GM18867 (cell line): ENCODE results near the gene MARCHF2.

Source experiments
- ATAC-seq: cut with Tn5 transposase; IDR thresholded peaks from one replicate; pipeline ENCODE4 v1.9.1; 2021; ENCODE audit warnings: mild to moderate bottlenecking, moderate library complexity; ENCODE audit not compliant: unreplicated experiment

Gene MARCHF2

DNA sequence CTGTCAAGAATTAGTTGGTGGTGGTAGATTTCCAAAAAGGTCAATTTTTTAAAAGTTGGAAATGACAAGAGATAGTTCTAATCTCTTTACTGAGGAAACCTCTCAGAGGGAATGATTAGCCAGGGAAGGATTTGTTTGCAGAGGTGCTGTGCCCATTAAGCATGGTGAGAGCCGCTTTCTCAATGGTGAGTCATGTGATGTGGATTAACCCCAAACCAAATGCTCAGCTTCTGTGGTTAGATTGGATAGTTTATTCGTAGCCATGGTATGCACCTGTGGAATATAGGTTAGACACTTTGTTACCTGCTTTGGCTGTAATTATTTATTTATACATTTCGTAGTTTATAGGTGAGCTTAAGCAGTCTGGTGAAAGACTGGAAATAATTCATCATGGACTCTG is 38.8 kb downstream of the MARCHF2 start:
- no peak for ATAC-seq

DNA sequence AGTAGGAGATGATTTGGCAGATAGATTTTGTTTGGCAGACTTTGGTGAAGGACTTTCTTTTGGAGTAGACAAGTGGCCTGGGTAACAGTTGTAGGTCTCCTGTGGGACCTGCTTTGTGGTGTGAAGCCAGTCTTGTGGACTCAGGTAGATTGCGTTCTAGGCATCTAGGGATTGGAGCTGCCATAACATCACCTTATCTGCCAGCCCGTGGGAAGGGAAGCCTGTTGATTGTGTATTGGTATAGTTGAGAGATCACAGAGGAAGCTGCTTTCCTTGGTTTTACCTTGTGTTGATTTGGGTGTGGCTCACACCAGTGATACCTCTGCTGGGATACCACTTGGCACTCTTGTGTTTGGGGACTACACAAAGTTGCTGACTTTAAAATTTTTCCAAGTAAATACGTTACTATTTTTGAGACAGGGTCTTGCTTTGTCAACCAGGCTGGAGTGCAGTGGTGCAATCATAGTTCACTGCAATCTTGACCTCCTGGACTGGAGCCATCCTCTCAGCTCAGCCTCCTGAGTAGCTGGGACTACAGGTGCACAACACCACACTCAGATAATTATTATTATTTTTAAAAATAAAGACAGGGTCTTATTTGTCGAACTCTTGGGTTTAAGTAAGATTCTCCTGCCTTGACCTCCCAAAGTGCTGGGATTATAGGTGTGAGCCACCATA is 39.5 kb downstream of the MARCHF2 start:
- ATAC-seq, result no peak

DNA sequence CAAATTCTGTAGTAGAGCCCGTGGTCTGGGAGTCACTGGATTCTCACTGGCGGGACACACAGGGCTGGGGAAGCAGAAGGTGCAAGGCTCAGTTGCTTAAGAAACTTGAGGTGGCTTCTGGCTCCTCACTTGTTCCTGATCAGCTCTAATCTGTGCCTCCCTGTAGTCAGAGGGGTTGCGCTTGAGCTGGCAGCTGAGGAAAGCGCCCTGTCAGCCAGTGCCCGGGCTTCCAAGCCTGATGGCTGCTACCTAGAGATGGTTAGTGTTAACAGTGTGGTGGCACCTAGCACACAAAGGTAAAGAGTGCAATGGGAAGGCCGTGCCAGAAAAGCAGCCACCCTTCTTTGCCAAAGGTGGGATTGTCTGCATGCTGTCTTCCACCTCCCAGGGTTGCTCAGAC is 40.5 kb downstream of the MARCHF2 start:
- no peak for ATAC-seq

DNA sequence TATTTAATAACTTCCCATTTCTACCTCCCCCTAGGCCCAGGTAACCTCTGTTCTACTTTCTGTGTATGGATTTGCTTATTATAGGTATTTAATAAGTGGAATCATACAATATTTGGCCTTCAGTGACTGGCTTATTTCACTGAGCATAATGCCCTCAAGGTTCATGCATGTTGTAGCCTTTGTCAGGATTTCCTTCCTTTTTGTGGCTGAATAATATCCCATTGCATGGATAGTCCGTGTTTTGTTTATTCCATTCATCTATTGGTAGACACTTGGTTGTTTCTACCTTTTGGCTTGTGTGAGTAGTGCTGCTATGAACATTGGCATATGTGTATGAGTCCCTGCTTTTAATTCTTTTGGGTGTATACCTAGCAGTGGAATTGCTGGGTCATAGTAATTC is 41.1 kb downstream of the MARCHF2 start:
- no peak for ATAC-seq

DNA sequence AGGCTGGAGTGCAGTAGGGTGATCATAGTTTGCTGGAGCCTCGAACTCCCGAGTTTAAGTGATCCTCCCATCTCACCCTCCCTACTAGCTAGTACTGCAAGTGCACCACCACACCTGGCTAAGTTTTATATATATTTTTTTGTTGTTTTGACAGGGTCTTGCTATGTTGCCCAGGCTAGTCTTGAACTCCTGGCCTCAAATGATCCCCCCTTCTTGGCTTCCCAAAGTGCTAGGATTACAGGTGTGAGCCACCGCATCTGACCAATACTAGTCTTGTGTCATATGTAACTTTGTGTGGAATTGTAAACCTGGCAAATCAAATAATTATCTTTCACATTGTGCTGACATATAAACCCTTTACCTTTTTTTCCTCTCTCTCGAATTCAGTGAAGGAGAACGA is 41.9 kb downstream of the MARCHF2 start:
- no peak for ATAC-seq

DNA sequence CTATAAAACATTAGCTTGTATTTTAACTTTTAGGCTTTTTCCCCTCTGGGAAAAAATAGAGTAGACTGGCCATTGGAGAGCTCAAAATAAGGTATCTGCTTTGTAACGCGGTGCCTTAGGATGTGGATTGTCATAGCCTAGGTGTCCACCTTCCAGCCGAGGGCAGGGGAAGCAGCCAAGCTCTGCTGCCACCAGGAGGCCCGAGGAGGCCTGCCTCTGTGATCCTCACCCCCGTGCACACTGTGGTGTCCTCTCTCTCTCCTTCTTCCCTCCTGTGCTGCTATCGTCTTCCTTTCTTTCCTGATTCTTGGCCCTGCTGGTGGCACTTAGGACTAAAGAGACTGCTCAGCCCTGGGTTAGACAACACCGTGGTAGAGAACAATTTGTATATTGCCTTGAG is 43.0 kb downstream of the MARCHF2 start:
- ATAC-seq, result no peak

GRCh38 chr19:8457209-8457608 is 44.1 kb downstream of the MARCHF2 start:
- ATAC-seq, result no peak

- ATAC-seq, result no peak
Observed at GRCh38 chr19:8457827-8458226, 44.7 kb downstream of the MARCHF2 start.

GRCh38 chr19:8458380-8458779 is 45.3 kb downstream of the MARCHF2 start:
- ATAC-seq, result no peak

GRCh38 chr19:8459095-8459494 is 46.0 kb downstream of the MARCHF2 start:
- ATAC-seq, result no peak

- ATAC-seq, result no peak
Observed at GRCh38 chr19:8459520-8460270, 46.6 kb downstream of the MARCHF2 start.

- ATAC-seq, result no peak
Observed at GRCh38 chr19:8460516-8461298, 47.6 kb downstream of the MARCHF2 start.

GRCh38 chr19:8461376-8461775 is 48.3 kb downstream of the MARCHF2 start:
- ATAC-seq, result no peak

GRCh38 chr19:8461891-8462290 is 48.8 kb downstream of the MARCHF2 start:
- ATAC-seq, result no peak

- ATAC-seq, result no peak
Observed at GRCh38 chr19:8462571-8462970, 49.5 kb downstream of the MARCHF2 start.

DNA sequence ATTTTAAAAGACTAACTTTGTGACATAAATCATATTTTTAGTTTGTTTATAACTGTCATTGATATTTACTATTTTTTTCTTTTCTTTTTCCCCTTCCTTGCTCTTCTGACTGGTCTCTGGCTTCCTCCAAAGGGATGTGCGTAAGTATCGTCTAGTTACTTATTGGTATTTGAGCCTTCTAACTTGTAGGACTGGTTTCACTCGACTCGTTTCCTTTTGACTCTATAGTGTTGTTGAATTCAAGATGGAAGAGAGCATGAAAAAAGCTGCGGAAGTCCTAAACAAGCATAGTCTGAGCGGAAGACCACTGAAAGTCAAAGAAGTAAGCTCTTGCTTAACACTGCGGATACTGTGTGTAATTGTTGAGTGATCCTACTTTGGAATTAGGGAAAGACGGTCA is 50.3 kb downstream of the MARCHF2 start:
- no peak for ATAC-seq

- no peak for ATAC-seq
Observed at GRCh38 chr19:8466018-8466417, 52.9 kb downstream of the MARCHF2 start.

DNA sequence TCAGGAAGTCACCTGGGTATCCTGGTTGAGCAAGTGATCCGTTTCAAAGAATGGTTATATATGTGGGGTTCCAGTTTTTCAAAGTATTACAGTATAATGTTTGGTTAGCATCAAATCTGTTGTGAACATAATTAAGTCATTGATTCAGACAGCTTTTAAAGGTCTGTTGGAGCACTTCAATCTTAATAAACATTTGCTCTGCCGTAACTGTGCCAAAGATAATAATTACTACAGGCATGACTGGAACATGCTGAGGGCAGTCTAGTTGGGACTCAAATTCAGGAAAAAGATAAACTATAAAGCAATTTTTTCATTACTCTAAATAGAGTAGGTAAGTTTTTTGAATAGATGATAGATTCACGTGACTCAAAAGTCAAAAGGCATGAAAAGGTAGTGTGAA is 55.0 kb downstream of the MARCHF2 start:
- no peak for ATAC-seq

DNA sequence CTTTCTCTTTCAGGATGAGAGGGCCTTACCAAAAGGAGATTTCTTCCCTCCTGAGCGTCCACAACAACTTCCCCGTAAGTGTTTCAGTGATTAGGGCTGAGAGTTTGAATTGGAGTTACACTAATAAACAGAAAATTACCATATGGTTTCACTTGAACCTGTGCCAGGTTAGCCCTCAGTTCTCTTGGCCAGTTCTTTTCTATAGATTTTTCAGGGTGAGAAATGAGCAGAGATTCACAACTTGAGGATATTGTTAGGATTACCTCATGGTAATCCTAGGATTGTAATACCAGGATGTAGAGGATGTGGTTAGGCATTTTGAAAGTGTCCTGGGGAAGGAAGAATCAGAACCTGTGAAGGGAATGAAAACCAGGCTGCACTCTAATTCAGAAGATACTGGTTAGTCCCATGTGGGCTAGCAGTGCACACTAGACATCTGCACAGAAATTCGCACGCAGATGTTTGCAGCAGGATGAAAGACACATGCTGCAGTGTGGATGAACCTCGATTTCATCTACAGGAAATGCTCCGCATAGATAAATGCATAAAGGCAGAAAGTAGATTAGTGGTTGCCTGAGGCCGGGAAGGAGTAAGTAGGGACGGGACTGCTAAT is 55.8 kb downstream of the MARCHF2 start:
- no peak for ATAC-seq

DNA sequence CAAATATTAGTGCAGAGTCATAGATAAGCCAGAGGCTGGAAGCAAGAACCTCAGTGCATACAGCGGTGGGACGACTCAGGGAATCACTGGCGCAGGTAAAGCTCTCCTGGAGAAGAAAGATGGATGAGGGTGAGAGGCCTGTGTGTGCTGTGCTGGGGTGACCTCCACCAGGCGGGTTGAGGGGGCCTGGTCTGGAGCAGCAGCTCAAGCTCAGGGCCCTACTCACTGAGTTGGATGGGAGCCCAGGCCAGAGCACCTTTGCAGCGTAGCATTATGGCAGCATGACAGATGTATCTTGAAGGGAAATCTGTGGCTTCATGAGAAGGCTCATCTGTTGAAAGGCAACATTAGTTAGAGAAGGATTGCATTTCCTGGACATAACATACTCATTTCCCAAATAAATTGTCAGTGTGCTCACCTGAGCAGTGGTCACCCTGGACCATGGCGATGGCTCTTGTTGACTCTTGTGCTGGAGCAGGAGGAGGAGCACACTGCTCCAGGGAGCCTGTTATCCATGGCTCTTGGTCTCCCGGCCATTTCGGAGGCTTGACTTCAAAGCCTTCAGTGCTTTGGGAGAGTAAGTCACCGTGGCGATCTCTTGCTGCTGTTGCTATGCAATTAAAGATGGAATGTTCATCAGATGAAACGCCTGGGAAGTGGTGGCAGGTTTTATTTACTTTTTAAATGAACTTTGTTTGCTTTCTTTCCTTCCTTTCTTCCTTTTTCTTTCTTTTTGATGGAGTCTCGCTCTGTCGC is 56.7 kb downstream of the MARCHF2 start:
- ATAC-seq, result no peak
